ENCODE results near the gene ALDOB. TPM values are rescaled to one million over a fixed set of nuclear protein-coding genes. Genes with fewer than 3 reads are reported as not detected.

The ALDOB gene
- total and polyA plus RNA-seq, 8 donors: 0.45 to 101 (median 2.5) TPM; not detected in 1

DNA sequence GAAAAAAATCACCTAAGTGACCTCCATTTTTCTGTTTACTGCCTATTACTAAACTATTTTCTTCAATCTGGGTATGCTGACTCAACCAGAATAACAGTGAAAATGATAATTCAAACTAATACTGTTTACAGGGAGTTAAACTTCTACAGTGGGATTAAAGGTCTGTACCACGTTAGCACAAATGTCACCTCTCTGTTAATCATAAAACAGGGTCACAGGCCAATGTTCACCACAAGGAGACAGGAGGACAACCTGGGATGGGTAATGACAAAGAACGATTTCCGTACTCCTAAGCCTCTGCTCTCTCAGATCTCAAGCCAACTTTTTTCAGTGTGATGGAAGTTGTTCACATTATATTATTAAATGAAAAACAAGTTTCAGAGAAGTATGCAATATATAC lies 2.3 kb downstream of the ALDOB start:
- DNase-seq: no peak
- no peak overlapping the region for H3K4me3 ChIP-seq
- H3K4me1 ChIP-seq: peaks cover 0 to 4% (median 0%) of the 10 kb centered on the region in 4 donors

DNA sequence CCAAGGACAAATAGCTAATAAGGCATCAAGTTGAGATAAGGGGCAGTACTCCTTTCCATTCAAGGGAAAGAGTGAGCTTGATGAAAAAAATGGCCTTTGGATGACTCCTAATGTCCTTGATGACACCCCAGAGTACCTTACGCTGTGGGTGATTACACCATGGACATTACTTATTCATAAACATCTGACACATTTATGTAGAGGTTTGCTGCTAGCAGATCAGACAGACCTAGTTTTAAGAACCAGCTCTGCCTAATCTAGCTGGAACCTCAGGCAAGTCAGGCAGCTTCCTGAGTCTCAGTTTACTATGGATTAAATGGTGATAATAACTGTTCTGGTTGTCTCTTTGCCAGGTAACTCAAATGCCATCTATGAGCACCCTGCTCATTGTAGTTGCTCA lies 2.8 kb downstream of the ALDOB start:
- H3K27me3 ChIP-seq: no peaks in the 10 kb centered on the region
- no peaks in the 10 kb centered on the region for H3K9me3 ChIP-seq
- no peak for DNase-seq
- intact Hi-C loops (cut with DNase I; ENCODE audit: low total_unique reads): no loop called here
- H3K27ac ChIP-seq: no peak overlapping the region
- H3K36me3 ChIP-seq: no peaks in the 10 kb centered on the region
- H3K4me1 ChIP-seq: peaks cover 0 to 4% (median 0%) of the 10 kb centered on the region in 4 donors
- no peak overlapping the region for H3K4me3 ChIP-seq
- no peak for TF ChIP-seq EP300 (IDR thresholded peaks at IDR 0.05)
- no peak for TF ChIP-seq POLR2A (IDR thresholded peaks at IDR 0.05)
- TF ChIP-seq CTCF (IDR thresholded peaks at IDR 0.05): no peak
- no peak for TF ChIP-seq POLR2AphosphoS5 (IDR thresholded peaks at IDR 0.05)
- WGBS, 5 donors: 69 to 94% (median 85%) methylated on average over 1 of the region's 1 CpG

More for the DNA sequence above, 2.3 kb downstream of the ALDOB start:
- Histone ChIP-seq H3K27ac (no peak overlapping the region), H3K36me3 (no peaks in the 10 kb centered on the region), H3K27me3 (no peaks in the 10 kb centered on the region), H3K9me3 (no peaks in the 10 kb centered on the region)
- intact Hi-C loops (cut with DNase I; ENCODE audit: low total_unique reads): no loop called here
- TF ChIP-seq POLR2A (IDR thresholded peaks at IDR 0.05): no peak
- no peak for TF ChIP-seq CTCF (IDR thresholded peaks at IDR 0.05)
- no peak for TF ChIP-seq EP300 (IDR thresholded peaks at IDR 0.05)
- TF ChIP-seq POLR2AphosphoS5 (IDR thresholded peaks at IDR 0.05): no peak
- WGBS, 5 donors: 57 to 79% (median 64%) methylated on average over 3 of the region's 3 CpGs

GRCh38 chr9:101432171-101432570 lies 3.4 kb downstream of the ALDOB start:
- TF ChIP-seq EP300 (IDR thresholded peaks at IDR 0.05) (no peak), CTCF (IDR thresholded peaks at IDR 0.05) (no peak), POLR2A (IDR thresholded peaks at IDR 0.05) (no peak), POLR2AphosphoS5 (IDR thresholded peaks at IDR 0.05) (no peak)
- Histone ChIP-seq H3K27me3 (no peaks in the 10 kb centered on the region), H3K9me3 (no peaks in the 10 kb centered on the region), H3K27ac (no peak overlapping the region), H3K4me3 (no peak overlapping the region), H3K4me1 (peaks cover 0 to 4% (median 0%) of the 10 kb centered on the region in 4 donors), H3K36me3 (no peaks in the 10 kb centered on the region)
- intact Hi-C loops (cut with DNase I; ENCODE audit: low total_unique reads): no loop called here
- no peak for DNase-seq

- TF ChIP-seq EP300 (IDR thresholded peaks at IDR 0.05): no peak
- TF ChIP-seq CTCF (IDR thresholded peaks at IDR 0.05): no peak
- TF ChIP-seq POLR2A (IDR thresholded peaks at IDR 0.05): no peak
- no peak for TF ChIP-seq POLR2AphosphoS5 (IDR thresholded peaks at IDR 0.05)
- H3K4me1 ChIP-seq: no peaks in the 10 kb centered on the region
- intact Hi-C loops (cut with DNase I; ENCODE audit: low total_unique reads): no loop called here
- H3K27ac ChIP-seq: no peak overlapping the region
- H3K36me3 ChIP-seq: no peaks in the 10 kb centered on the region
- no peak for DNase-seq
- no peaks in the 10 kb centered on the region for H3K27me3 ChIP-seq
- WGBS, 5 donors: 90 to 96% (median 93%) methylated on average over 7 of the region's 7 CpGs
- no peaks in the 10 kb centered on the region for H3K9me3 ChIP-seq
- no peak overlapping the region for H3K4me3 ChIP-seq
Observed at GRCh38 chr9:101429736-101430135, 5.8 kb downstream of the ALDOB start.
